ENCODE measurements around the gene C2orf69. TPM values are rescaled to one million over a fixed set of nuclear protein-coding genes. Genes with fewer than 3 reads are reported as not detected.

C2orf69 gene
- total and polyA plus RNA-seq, 2 donors, result 7.3 to 17.0 TPM

GRCh38 chr2:199928626-199929025 lies 17.5 kb downstream of the C2orf69 start:
- Histone ChIP-seq H3K4me1 (ENCODE audit: insufficient read depth) (no peaks in the 10 kb centered on the region), H3K36me3 (ENCODE audit: insufficient read depth) (peaks cover 2% of the 10 kb centered on the region), H3K27ac (ENCODE audit: low read depth) (no peak overlapping the region), H3K4me3 (ENCODE audit: low read depth, low read length) (no peak overlapping the region)
- DNase-seq (ENCODE audit: extremely low spot score), result no peak

GRCh38 chr2:199929262-199929661 lies 18.2 kb downstream of the C2orf69 start:
- H3K4me1 ChIP-seq (ENCODE audit: insufficient read depth), result no peaks in the 10 kb centered on the region
- DNase-seq (ENCODE audit: extremely low spot score), result no peak
- no peak overlapping the region for H3K4me3 ChIP-seq (ENCODE audit: low read depth, low read length)
- WGBS, result 75% methylated on average over 2 of the region's 2 CpGs
- peaks cover 2% of the 10 kb centered on the region for H3K36me3 ChIP-seq (ENCODE audit: insufficient read depth)
- no peak overlapping the region for H3K27ac ChIP-seq (ENCODE audit: low read depth)

- no peaks in the 10 kb centered on the region for H3K36me3 ChIP-seq (ENCODE audit: insufficient read depth)
- 79% methylated on average over 4 of the region's 4 CpGs for WGBS
- no peak overlapping the region for H3K27ac ChIP-seq (ENCODE audit: low read depth)
- no peak for DNase-seq (ENCODE audit: extremely low spot score)
- H3K4me1 ChIP-seq (ENCODE audit: insufficient read depth), result no peaks in the 10 kb centered on the region
- no peak overlapping the region for H3K4me3 ChIP-seq (ENCODE audit: low read depth, low read length)
These were observed 21.3 kb downstream of the C2orf69 start for GRCh38 chr2:199932312-199932855.

- 69% methylated on average over 3 of the region's 3 CpGs for WGBS
- Histone ChIP-seq H3K36me3 (ENCODE audit: insufficient read depth) (no peaks in the 10 kb centered on the region), H3K4me1 (ENCODE audit: insufficient read depth) (no peaks in the 10 kb centered on the region), H3K4me3 (ENCODE audit: low read depth, low read length) (no peak overlapping the region), H3K27ac (ENCODE audit: low read depth) (no peak overlapping the region)
- DNase-seq (ENCODE audit: extremely low spot score), result no peak
These were observed 22.4 kb downstream of the C2orf69 start for GRCh38 chr2:199933466-199933865.

GRCh38 chr2:199936554-199936953 lies 25.5 kb downstream of the C2orf69 start:
- Histone ChIP-seq H3K27ac (ENCODE audit: low read depth) (no peak overlapping the region), H3K4me3 (ENCODE audit: low read depth, low read length) (no peak overlapping the region), H3K4me1 (ENCODE audit: insufficient read depth) (no peaks in the 10 kb centered on the region), H3K36me3 (ENCODE audit: insufficient read depth) (no peaks in the 10 kb centered on the region)
- DNase-seq (ENCODE audit: extremely low spot score), result no peak
- WGBS, result 78% methylated on average over 2 of the region's 2 CpGs

GRCh38 chr2:199940373-199940772 lies 29.3 kb downstream of the C2orf69 start:
- H3K4me1 ChIP-seq (ENCODE audit: insufficient read depth), result no peaks in the 10 kb centered on the region
- no peak overlapping the region for H3K4me3 ChIP-seq (ENCODE audit: low read depth, low read length)
- DNase-seq (ENCODE audit: extremely low spot score), result no peak
- H3K27ac ChIP-seq (ENCODE audit: low read depth), result no peak overlapping the region
- no peaks in the 10 kb centered on the region for H3K36me3 ChIP-seq (ENCODE audit: insufficient read depth)
- WGBS, result 96% methylated on average over 2 of the region's 2 CpGs

GRCh38 chr2:199943373-199943772 lies 32.3 kb downstream of the C2orf69 start:
- Histone ChIP-seq H3K4me3 (ENCODE audit: low read depth, low read length) (no peak overlapping the region), H3K27ac (ENCODE audit: low read depth) (no peak overlapping the region), H3K4me1 (ENCODE audit: insufficient read depth) (no peaks in the 10 kb centered on the region), H3K36me3 (ENCODE audit: insufficient read depth) (no peaks in the 10 kb centered on the region)
- WGBS, result 95% methylated on average over 4 of the region's 4 CpGs
- no peak for DNase-seq (ENCODE audit: extremely low spot score)

GRCh38 chr2:199946196-199946595 lies 35.1 kb downstream of the C2orf69 start:
- H3K4me3 ChIP-seq (ENCODE audit: low read depth, low read length), result no peak overlapping the region
- no peaks in the 10 kb centered on the region for H3K4me1 ChIP-seq (ENCODE audit: insufficient read depth)
- WGBS, result 95% methylated on average over 1 of the region's 1 CpG
- no peak for DNase-seq (ENCODE audit: extremely low spot score)
- no peaks in the 10 kb centered on the region for H3K36me3 ChIP-seq (ENCODE audit: insufficient read depth)
- H3K27ac ChIP-seq (ENCODE audit: low read depth), result no peak overlapping the region

- Histone ChIP-seq H3K4me3 (ENCODE audit: low read depth, low read length) (no peak overlapping the region), H3K36me3 (ENCODE audit: insufficient read depth) (no peaks in the 10 kb centered on the region), H3K27ac (ENCODE audit: low read depth) (no peak overlapping the region), H3K4me1 (ENCODE audit: insufficient read depth) (no peaks in the 10 kb centered on the region)
- no peak for DNase-seq (ENCODE audit: extremely low spot score)
These were observed 35.7 kb downstream of the C2orf69 start for GRCh38 chr2:199946836-199947235.

GRCh38 chr2:199950396-199950795 lies 39.3 kb downstream of the C2orf69 start:
- no peaks in the 10 kb centered on the region for H3K36me3 ChIP-seq (ENCODE audit: insufficient read depth)
- no peak overlapping the region for H3K4me3 ChIP-seq (ENCODE audit: low read depth, low read length)
- H3K27ac ChIP-seq (ENCODE audit: low read depth), result no peak overlapping the region
- no peaks in the 10 kb centered on the region for H3K4me1 ChIP-seq (ENCODE audit: insufficient read depth)
- WGBS, result 92% methylated on average over 5 of the region's 5 CpGs
- DNase-seq (ENCODE audit: extremely low spot score), result no peak

GRCh38 chr2:199951023-199951422 lies 39.9 kb downstream of the C2orf69 start:
- Histone ChIP-seq H3K27ac (ENCODE audit: low read depth) (no peak overlapping the region), H3K4me3 (ENCODE audit: low read depth, low read length) (no peak overlapping the region), H3K36me3 (ENCODE audit: insufficient read depth) (no peaks in the 10 kb centered on the region), H3K4me1 (ENCODE audit: insufficient read depth) (no peaks in the 10 kb centered on the region)
- DNase-seq (ENCODE audit: extremely low spot score), result no peak
- 70% methylated on average over 1 of the region's 1 CpG for WGBS

GRCh38 chr2:199955007-199955338 lies 43.9 kb downstream of the C2orf69 start:
- H3K4me3 ChIP-seq (ENCODE audit: low read depth, low read length), result peak overlapping the region; percentile 95
- DNase-seq (ENCODE audit: extremely low spot score), result no peak
- H3K27ac ChIP-seq (ENCODE audit: low read depth), result peak overlapping the region; percentile 63
- H3K4me1 ChIP-seq (ENCODE audit: insufficient read depth), result no peaks in the 10 kb centered on the region
- peaks cover 2% of the 10 kb centered on the region for H3K36me3 ChIP-seq (ENCODE audit: insufficient read depth)
- WGBS, result under 1% methylated on average over 13 of the region's 13 CpGs

- Histone ChIP-seq H3K4me1 (ENCODE audit: insufficient read depth) (no peaks in the 10 kb centered on the region), H3K27ac (ENCODE audit: low read depth) (peak within 1 kb of the TSS; percentile 77), H3K36me3 (ENCODE audit: insufficient read depth) (peaks cover 2% of the 10 kb centered on the region), H3K4me3 (ENCODE audit: low read depth, low read length) (peak within 1 kb of the TSS; percentile 95)
- DNase-seq (ENCODE audit: extremely low spot score), result peak; percentile 74
- under 1% methylated on average over 64 of the region's 64 CpGs for WGBS
These were observed 44.4 kb downstream of the C2orf69 start, which contains the start of the genes MAIP1 and TYW5 for GRCh38 chr2:199955339-199956061. MAIP1 (plus strand) TSS chr2:199955582; CDS start chr2:199955799, 217 bp downstream. TYW5 (minus strand) TSS chr2:199955491; CDS start chr2:199955470, 21 bp downstream.

- DNase-seq (ENCODE audit: extremely low spot score), result no peak
- no peak overlapping the region for H3K27ac ChIP-seq (ENCODE audit: low read depth)
- H3K4me1 ChIP-seq (ENCODE audit: insufficient read depth), result no peaks in the 10 kb centered on the region
- peaks cover 2% of the 10 kb centered on the region for H3K36me3 ChIP-seq (ENCODE audit: insufficient read depth)
- H3K4me3 ChIP-seq (ENCODE audit: low read depth, low read length), result peak overlapping the region; percentile 95
- WGBS, result 0% methylated on average over 10 of the region's 10 CpGs
These were observed 44.9 kb downstream of the C2orf69 start for GRCh38 chr2:199956062-199956380.
